Measurements from ENCODE around the gene HINFP.

GRCh38 chr11:119118227-119118626, 3.2 kb upstream of the HINFP start:
- TF ChIP-seq CTCF (IDR thresholded peaks at IDR 0.05), result no peak
- no peak for TF ChIP-seq POLR2A (IDR thresholded peaks at IDR 0.05)

All from Peyer's patch (tissue), 4 donors.